ENCODE results near the gene QSOX1. TPM values are rescaled to one million over a fixed set of nuclear protein-coding genes. Genes with fewer than 3 reads are reported as not detected.

The QSOX1 gene
- total and polyA plus RNA-seq, 9 of the 15 experiments (the other 6 are each of a cell fraction or from before 2014, with no cell fraction given), result 4.0 to 53.1 (median 15.0) TPM

- ChIA-PET CTCF (ENCODE audit: low intra/inter-chr PET ratio) (no interaction called here), POLR2A (no interaction called here)
- FAIRE-seq, result no peak
- H3K9me1 ChIP-seq (ENCODE audit: control insufficient read depth, insufficient read depth, low read length), result no peaks in the 10 kb centered on the region
- no peaks in the 10 kb centered on the region for H3K79me2 ChIP-seq (ENCODE audit: control insufficient read depth, insufficient read depth, low read length)
- WGBS (ENCODE audit: insufficient coverage, low coverage, missing lambda C conversion rate), result 51% methylated on average over 7 of the region's 7 CpGs
- no peak overlapping the region for H3K4me3 ChIP-seq
- peaks cover 0 to 36% of the 10 kb centered on the region in 2 experiments; a peak in 3 of 5 replicates for H3K4me1 ChIP-seq (replicated peaks in 1 of 2; ENCODE audit: control insufficient read depth in 2 of 2, insufficient read depth in 2 of 2, low read length in 2 of 2)
- intact Hi-C loops (cut with micrococcal nuclease) (no loop called here), in situ Hi-C loops (cut with MboI) (no loop called here)
- no peaks in the 10 kb centered on the region for H3K27me3 ChIP-seq (ENCODE audit: control insufficient read depth in 2 of 2, insufficient read depth in 2 of 2, low read length in 2 of 2)
- H2AFZ ChIP-seq (ENCODE audit: low read depth, low read length), result no peak overlapping the region
- no peak for DNase-seq (ENCODE audit: extremely low read depth in 1 of 4, low spot score in 3 of 4)
- BruUV-seq (replicated peaks), result no TSS peak
- no peak overlapping the region for H3K4me2 ChIP-seq (ENCODE audit: insufficient read depth, low read length)
- TF ChIP-seq XRCC4 (IDR thresholded peaks at IDR 0.05; ENCODE audit: extremely low read depth, insufficient read depth, insufficient read length) (no peak), ESRRA (IDR thresholded peaks at IDR 0.05; ENCODE audit: borderline replicate concordance, low read depth) (no peak), CSDE1 (IDR thresholded peaks at IDR 0.05) (no peak), POLR2G (IDR thresholded peaks at IDR 0.05; ENCODE audit: low read depth, low read length) (0 out of 2 replicates have a peak, but pooled peaks have one; percentile 19)
- H3K9me3 ChIP-seq (replicated peaks; ENCODE audit: control insufficient read depth, insufficient read depth, low read depth, low read length), result no peaks in the 10 kb centered on the region
- peaks cover 3% of the 10 kb centered on the region; the same call in 2 of the 3 replicates for H3K36me3 ChIP-seq (ENCODE audit: control insufficient read depth, insufficient read depth, low read length)
- H4K20me1 ChIP-seq (replicated peaks; ENCODE audit: control insufficient read depth, insufficient read depth, low read length), result no peaks in the 10 kb centered on the region; the same call in 1 of the 2 replicates
- no peak for ATAC-seq
- H3K9ac ChIP-seq (ENCODE audit: insufficient read depth in 1 of 2, low read depth in 2 of 2, low read length in 2 of 2), result 0 out of 4 replicates have a peak overlapping the region, but pooled peaks of 1 of the 2 experiments have one; percentile 21
- no peak overlapping the region for H3K27ac ChIP-seq (ENCODE audit: extremely low read depth, low read depth, low read length)
These were observed 37.5 kb downstream of the QSOX1 start for GRCh38 chr1:180192172-180192571.

All from K562 (cell line).